Measurements from ENCODE around the gene L1TD1. TPM values are rescaled to one million over a fixed set of nuclear protein-coding genes. Genes with fewer than 3 reads are reported as not detected.

Gene L1TD1
- total RNA-seq, 1 donor from 2014 or later = 0.09 TPM

DNA sequence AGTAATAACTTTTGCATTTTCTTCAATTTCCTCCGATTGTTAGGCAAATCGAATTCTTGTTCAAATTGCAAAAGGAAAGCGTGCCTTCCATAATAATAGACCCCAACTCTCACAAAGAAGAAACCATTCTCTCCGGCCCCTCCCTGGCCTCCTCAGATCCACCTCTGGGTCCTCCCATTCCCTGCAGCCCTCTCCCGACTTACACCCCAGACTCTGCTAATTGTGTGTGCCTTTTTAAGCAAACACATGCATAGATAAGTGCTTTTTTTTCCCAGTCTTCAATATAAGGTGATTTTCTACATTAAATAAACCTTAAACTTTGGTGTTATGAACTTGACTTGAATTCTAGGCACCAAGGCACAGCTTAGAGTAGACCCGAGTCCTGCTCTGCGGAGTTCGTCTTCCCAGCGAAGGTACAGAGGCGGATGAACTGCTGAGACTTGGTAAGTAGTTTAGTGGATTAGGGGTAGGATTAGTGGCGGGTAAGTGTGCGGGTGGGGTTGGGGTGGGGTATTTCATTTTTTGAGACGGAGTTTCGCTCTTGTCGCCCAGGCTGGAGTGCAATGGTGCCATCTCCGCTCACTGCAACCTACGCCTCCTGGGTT, 1.5 kb downstream of the L1TD1 start:
- TF ChIP-seq, protein P1, sequence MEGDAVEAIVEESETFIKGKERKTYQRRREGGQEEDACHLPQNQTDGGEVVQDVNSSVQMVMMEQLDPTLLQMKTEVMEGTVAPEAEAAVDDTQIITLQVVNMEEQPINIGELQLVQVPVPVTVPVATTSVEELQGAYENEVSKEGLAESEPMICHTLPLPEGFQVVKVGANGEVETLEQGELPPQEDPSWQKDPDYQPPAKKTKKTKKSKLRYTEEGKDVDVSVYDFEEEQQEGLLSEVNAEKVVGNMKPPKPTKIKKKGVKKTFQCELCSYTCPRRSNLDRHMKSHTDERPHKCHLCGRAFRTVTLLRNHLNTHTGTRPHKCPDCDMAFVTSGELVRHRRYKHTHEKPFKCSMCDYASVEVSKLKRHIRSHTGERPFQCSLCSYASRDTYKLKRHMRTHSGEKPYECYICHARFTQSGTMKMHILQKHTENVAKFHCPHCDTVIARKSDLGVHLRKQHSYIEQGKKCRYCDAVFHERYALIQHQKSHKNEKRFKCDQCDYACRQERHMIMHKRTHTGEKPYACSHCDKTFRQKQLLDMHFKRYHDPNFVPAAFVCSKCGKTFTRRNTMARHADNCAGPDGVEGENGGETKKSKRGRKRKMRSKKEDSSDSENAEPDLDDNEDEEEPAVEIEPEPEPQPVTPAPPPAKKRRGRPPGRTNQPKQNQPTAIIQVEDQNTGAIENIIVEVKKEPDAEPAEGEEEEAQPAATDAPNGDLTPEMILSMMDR (IDR thresholded peaks at IDR 0.05) = no peak
- ChIA-PET POLR2A (no interaction called here), CTCF (no interaction called here)
- H3K27ac Mint-ChIP-seq = no peak overlapping the region
- no peak overlapping the region for H3K4me3 Mint-ChIP-seq
- DNase-seq (no peak), ATAC-seq (ENCODE audit: low read depth) (no peak)
- H3K9me3 Mint-ChIP-seq = no peaks in the 10 kb centered on the region
- H3K27me3 Mint-ChIP-seq = peaks cover 31% of the 10 kb centered on the region
- no peaks in the 10 kb centered on the region for H3K4me1 Mint-ChIP-seq
- H3K36me3 Mint-ChIP-seq (ENCODE audit: low read depth) = no peaks in the 10 kb centered on the region
- intact Hi-C loops (cut with micrococcal nuclease) = no loop called here

DNA sequence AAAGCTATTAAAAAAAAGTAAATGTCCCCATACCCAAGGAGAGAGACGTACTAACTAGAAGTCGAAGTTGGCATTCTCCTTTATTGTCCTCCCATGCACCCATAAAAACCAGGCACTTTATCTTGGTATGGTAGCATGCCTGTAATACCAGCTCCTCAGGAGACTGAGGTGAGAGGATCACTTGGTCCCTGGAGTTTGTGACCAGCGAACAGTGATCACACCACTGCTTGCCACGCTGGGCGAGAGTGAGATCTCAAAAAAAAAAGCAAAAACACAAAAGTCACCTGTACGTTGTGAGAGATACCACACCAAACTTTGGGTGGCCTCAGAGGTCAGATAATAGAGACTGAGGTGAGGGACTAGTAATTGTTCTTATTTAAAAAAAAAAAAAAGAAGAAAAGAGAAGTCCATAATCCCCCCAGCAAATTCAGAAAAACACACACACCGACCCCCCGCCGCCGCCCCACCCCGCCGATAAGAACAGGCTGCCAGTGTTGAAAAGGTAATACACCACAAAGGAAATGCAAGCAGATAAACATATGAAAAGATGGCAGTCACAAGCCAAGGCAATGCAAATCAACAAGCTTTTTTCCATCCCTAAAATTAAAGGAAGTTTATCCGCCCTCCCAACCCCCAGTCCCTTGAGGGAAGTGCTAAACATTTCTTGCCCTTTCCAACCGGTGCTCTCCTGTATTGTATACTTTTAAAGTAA, 3.6 kb downstream of the L1TD1 start:
- Mint-ChIP-seq H3K4me3 (no peak overlapping the region), H3K9me3 (no peaks in the 10 kb centered on the region), H3K36me3 (ENCODE audit: low read depth) (no peaks in the 10 kb centered on the region), H3K27me3 (peaks cover 25% of the 10 kb centered on the region), H3K4me1 (no peaks in the 10 kb centered on the region), H3K27ac (no peak overlapping the region)
- DNase-seq (no peak), ATAC-seq (ENCODE audit: low read depth) (no peak)
- intact Hi-C loops (cut with micrococcal nuclease) = no loop called here
- CTCF ChIA-PET = no interaction called here
- POLR2A ChIA-PET = no interaction called here
- TF ChIP-seq, protein P1 (IDR thresholded peaks at IDR 0.05) = no peak

DNA sequence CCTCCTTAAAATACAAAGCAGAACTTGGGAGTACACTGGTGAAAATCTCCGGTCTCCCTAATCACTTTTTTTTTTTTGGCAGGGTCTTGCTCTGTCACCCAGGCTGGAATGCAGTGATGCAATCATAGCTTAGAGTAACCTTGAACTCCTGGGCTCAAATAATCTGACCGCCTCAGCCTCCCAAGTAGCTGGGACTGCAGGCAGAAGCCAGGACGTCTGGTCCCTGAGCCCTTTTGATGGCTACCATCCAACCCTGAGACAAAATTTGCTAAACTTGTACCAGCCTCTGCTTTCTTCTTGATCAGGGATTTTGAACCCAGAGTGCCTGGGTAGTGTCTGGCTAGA, 4.1 kb downstream of the L1TD1 start:
- Mint-ChIP-seq H3K4me1 (no peaks in the 10 kb centered on the region), H3K27ac (no peak overlapping the region), H3K27me3 (peaks cover 20% of the 10 kb centered on the region), H3K9me3 (no peaks in the 10 kb centered on the region), H3K36me3 (ENCODE audit: low read depth) (no peaks in the 10 kb centered on the region), H3K4me3 (no peak overlapping the region)
- no peak for ATAC-seq (ENCODE audit: low read depth)
- TF ChIP-seq, protein P1 (IDR thresholded peaks at IDR 0.05) = no peak
- intact Hi-C loops (cut with micrococcal nuclease) = no loop called here
- ChIA-PET POLR2A (no interaction called here), CTCF (no interaction called here)
- no peak for DNase-seq

DNA sequence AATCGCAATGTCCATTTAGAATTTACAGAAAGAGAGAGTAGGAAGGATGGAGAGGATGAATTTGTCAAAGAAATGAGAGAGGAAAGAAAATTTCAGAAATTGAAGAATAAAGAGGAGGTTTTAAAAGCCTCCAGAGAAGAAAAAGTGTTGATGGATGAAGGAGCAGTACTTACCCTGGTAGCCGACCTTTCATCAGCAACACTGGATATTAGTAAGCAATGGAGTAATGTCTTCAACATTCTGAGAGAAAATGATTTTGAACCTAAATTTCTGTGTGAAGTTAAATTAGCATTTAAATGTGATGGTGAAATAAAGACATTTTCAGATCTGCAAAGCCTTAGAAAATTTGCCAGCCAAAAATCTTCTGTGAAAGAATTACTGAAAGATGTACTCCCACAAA, 12.5 kb downstream of the L1TD1 start:
- no peak overlapping the region for H3K4me3 Mint-ChIP-seq
- H3K27me3 Mint-ChIP-seq = no peaks in the 10 kb centered on the region
- DNase-seq (no peak), ATAC-seq (ENCODE audit: low read depth) (no peak)
- H3K4me1 Mint-ChIP-seq = no peaks in the 10 kb centered on the region
- TF ChIP-seq, protein P1 (IDR thresholded peaks at IDR 0.05) = no peak
- H3K9me3 Mint-ChIP-seq = peaks cover 17% of the 10 kb centered on the region
- no peaks in the 10 kb centered on the region for H3K36me3 Mint-ChIP-seq (ENCODE audit: low read depth)
- intact Hi-C loops (cut with micrococcal nuclease) = no loop called here
- POLR2A ChIA-PET = no interaction called here
- no peak overlapping the region for H3K27ac Mint-ChIP-seq
- CTCF ChIA-PET = no interaction called here

DNA sequence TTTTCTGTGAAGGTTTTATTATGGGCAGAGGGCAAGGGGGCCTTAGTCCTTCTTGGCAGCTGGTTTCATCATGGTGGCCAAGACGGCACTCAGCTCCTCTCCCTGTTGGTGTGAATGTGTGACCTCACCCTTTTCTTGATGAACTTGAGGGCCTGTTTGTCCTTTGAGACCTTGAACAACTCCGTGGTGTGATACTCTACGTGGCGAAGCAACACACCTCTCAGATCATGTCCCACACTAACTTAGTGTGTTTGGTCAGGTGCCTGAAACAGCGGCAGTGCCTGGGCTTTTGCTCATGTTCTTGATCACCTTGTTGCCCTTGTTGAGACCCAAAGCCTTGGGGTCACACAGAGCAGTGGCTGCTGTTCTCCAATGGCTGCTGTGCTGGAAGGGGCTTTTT, 13.4 kb downstream of the L1TD1 start:
- POLR2A ChIA-PET = no interaction called here
- H3K9me3 Mint-ChIP-seq = peaks cover 17% of the 10 kb centered on the region
- no peaks in the 10 kb centered on the region for H3K27me3 Mint-ChIP-seq
- ATAC-seq (ENCODE audit: low read depth) = no peak
- H3K27ac Mint-ChIP-seq = no peak overlapping the region
- H3K36me3 Mint-ChIP-seq (ENCODE audit: low read depth) = no peaks in the 10 kb centered on the region
- TF ChIP-seq, protein P1 (IDR thresholded peaks at IDR 0.05) = no peak
- H3K4me1 Mint-ChIP-seq = no peaks in the 10 kb centered on the region
- H3K4me3 Mint-ChIP-seq = no peak overlapping the region
- no peak for DNase-seq
- CTCF ChIA-PET = no interaction called here
- intact Hi-C loops (cut with micrococcal nuclease) = no loop called here

All from activated B cell treated with CpG ODN at 0.5 μM for 24 hours (primary cell).